DND-41 (cell line): Measurements from ENCODE around the gene CRIP1.

Source experiments
- CTCF ChIP-seq: IDR thresholded peaks from 2 replicates; pipeline ENCODE4 v1.5.1; 2012; ENCODE audit warnings: borderline replicate concordance, low read length, moderate library complexity, mild to moderate bottlenecking; ENCODE audit not compliant: poor library complexity, severe bottlenecking; ENCODE audit errors: extremely low read depth
- EZH2 ChIP-seq: IDR thresholded peaks from 3 replicates; pipeline ENCODE4 v1.6.1; 2012; ENCODE audit warnings: borderline replicate concordance, low read depth, mild to moderate bottlenecking, moderate library complexity, low read length, inconsistent platforms; ENCODE audit not compliant: severe bottlenecking

GRCh38 chr14:105484069-105484996, 2.4 kb upstream of the CRIP1 start:
- TF ChIP-seq CTCF = no peak
- TF ChIP-seq EZH2 = no peak
